Activated naive CD4-positive, alpha-beta T cell treated with anti-CD3 and anti-CD28 coated beads, Interleukin-2, amount 50 U/mL, for 72 hours (primary cell): ENCODE results near the gene UBAC1. TPM values are rescaled to one million over a fixed set of nuclear protein-coding genes. Genes with fewer than 3 reads are reported as not detected.
"Not testable (repeated sequence)": the region's sequence is repeated elsewhere in the genome, so short reads cannot be mapped to it uniquely, and the experiment has no call there.

ENCODE experiments used
- ATAC-seq, 2 donors: fragments of 150-1000 bp; cut with Tn5 transposase; 2 replicates each; pipeline ENCODE4 v1.10.0; 2021; ENCODE audit warnings: mild to moderate bottlenecking in 2 of 2, moderate library complexity in 2 of 2
- DNase-seq, 2 donors: peaks; one replicate each; pipeline ENCODE4 v3.0.0; 2021 to 2022; ENCODE audit warnings: low spot score in 2 of 2
- H3K27ac Mint-ChIP-seq, 2 donors: one replicate each; pipeline ENCODE4 v1.8.0; 2022; ENCODE audit warnings: mild to moderate bottlenecking in 2 of 2, mixed read lengths in 2 of 2
- H3K36me3 Mint-ChIP-seq, 2 donors: one replicate each; pipeline ENCODE4 v1.8.0; 2022; ENCODE audit warnings: mixed read lengths in 2 of 2
- H3K9me3 Mint-ChIP-seq, 2 donors: one replicate each; pipeline ENCODE4 v1.8.0; 2022; ENCODE audit warnings: mixed read lengths in 2 of 2
- total RNA-seq, 2 donors: library from RNA; stranded (reverse); gene quantifications; one replicate each; pipeline ENCODE4 v1.2.3, GENCODE V29; 2022

UBAC1 gene
- total RNA-seq, 2 donors from 2014 or later, result 39.8 to 46.7 TPM

GRCh38 chr9:135955934-135956801, 5.0 kb downstream of the UBAC1 start:
- Mint-ChIP-seq H3K9me3 (no peaks in the 10 kb centered on the region), H3K27ac (peak overlapping the region in 1 of 2 donors; percentile 50), H3K36me3 (peaks cover 11 to 13% of the 10 kb centered on the region in 2 donors)
- no peak for ATAC-seq
- no peak for DNase-seq

- DNase-seq (no peak), ATAC-seq (no peak)
- Mint-ChIP-seq H3K36me3 (peaks cover 7 to 17% of the 10 kb centered on the region in 2 donors), H3K27ac (no peak overlapping the region), H3K9me3 (no peaks in the 10 kb centered on the region)
Measured at GRCh38 chr9:135952664-135953206, 8.4 kb downstream of the UBAC1 start.

GRCh38 chr9:135951889-135952663, 9.1 kb downstream of the UBAC1 start:
- H3K27ac Mint-ChIP-seq, result no peak overlapping the region
- ATAC-seq, result no peak
- peaks cover 11 to 20% of the 10 kb centered on the region in 2 donors for H3K36me3 Mint-ChIP-seq
- DNase-seq, result no peak
- H3K9me3 Mint-ChIP-seq, result no peaks in the 10 kb centered on the region

GRCh38 chr9:135951310-135951709, 9.9 kb downstream of the UBAC1 start:
- not testable (repeated sequence) for H3K9me3 Mint-ChIP-seq, DNase-seq, H3K27ac Mint-ChIP-seq, ATAC-seq
- peaks cover 14 to 20% of the 10 kb centered on the region in 2 donors for H3K36me3 Mint-ChIP-seq

GRCh38 chr9:135950841-135951240, 10.3 kb downstream of the UBAC1 start:
- H3K9me3 Mint-ChIP-seq, ATAC-seq, DNase-seq, H3K27ac Mint-ChIP-seq: not testable (repeated sequence)
- peaks cover 19 to 23% of the 10 kb centered on the region in 2 donors for H3K36me3 Mint-ChIP-seq

GRCh38 chr9:135950135-135950682, 11.0 kb downstream of the UBAC1 start:
- no peak for ATAC-seq
- Mint-ChIP-seq H3K9me3 (no peaks in the 10 kb centered on the region), H3K36me3 (peaks cover 25 to 29% of the 10 kb centered on the region in 2 donors)

GRCh38 chr9:135949501-135950134, 11.6 kb downstream of the UBAC1 start:
- DNase-seq (no peak), ATAC-seq (no peak)
- Mint-ChIP-seq H3K27ac (no peak overlapping the region), H3K9me3 (no peaks in the 10 kb centered on the region), H3K36me3 (peaks cover 29 to 31% of the 10 kb centered on the region in 2 donors)

More at GRCh38 chr9:135950135-135950682, 11.0 kb downstream of the UBAC1 start:
- H3K27ac Mint-ChIP-seq, result no peak overlapping the region
- DNase-seq, result no peak

- H3K9me3 Mint-ChIP-seq, result no peaks in the 10 kb centered on the region
- ATAC-seq, result no peak
- peaks cover 32 to 37% of the 10 kb centered on the region in 2 donors for H3K36me3 Mint-ChIP-seq
- DNase-seq, result no peak
- peak overlapping the region in 1 of 2 donors; percentile 3 for H3K27ac Mint-ChIP-seq
Measured at GRCh38 chr9:135948968-135949367, 12.2 kb downstream of the UBAC1 start.

GRCh38 chr9:135948446-135948845, 12.7 kb downstream of the UBAC1 start:
- DNase-seq (no peak), ATAC-seq (no peak)
- Mint-ChIP-seq H3K36me3 (peaks cover 32 to 43% of the 10 kb centered on the region in 2 donors), H3K27ac (no peak overlapping the region), H3K9me3 (no peaks in the 10 kb centered on the region)

GRCh38 chr9:135947582-135947981, 13.6 kb downstream of the UBAC1 start:
- peaks cover 29 to 40% of the 10 kb centered on the region in 2 donors for H3K36me3 Mint-ChIP-seq
- no peak for DNase-seq

GRCh38 chr9:135947105-135947504, 14.1 kb downstream of the UBAC1 start:
- H3K27ac Mint-ChIP-seq, result peak overlapping the region in 1 of 2 donors; percentile 30
- DNase-seq, H3K9me3 Mint-ChIP-seq, ATAC-seq: not testable (repeated sequence)
- H3K36me3 Mint-ChIP-seq, result peaks cover 26 to 40% of the 10 kb centered on the region in 2 donors

More at GRCh38 chr9:135947582-135947981, 13.6 kb downstream of the UBAC1 start:
- Mint-ChIP-seq H3K9me3 (no peaks in the 10 kb centered on the region), H3K27ac (peak overlapping the region in 1 of 2 donors; percentile 30)
- no peak for ATAC-seq

GRCh38 chr9:135946392-135946994, 14.7 kb downstream of the UBAC1 start:
- DNase-seq (no peak), ATAC-seq (no peak)
- Mint-ChIP-seq H3K27ac (peak overlapping the region in 1 of 2 donors; percentile 30), H3K36me3 (peaks cover 32 to 40% of the 10 kb centered on the region in 2 donors), H3K9me3 (no peaks in the 10 kb centered on the region)

GRCh38 chr9:135945969-135946368, 15.2 kb downstream of the UBAC1 start:
- no peak for ATAC-seq
- Mint-ChIP-seq H3K36me3 (peaks cover 32 to 40% of the 10 kb centered on the region in 2 donors), H3K9me3 (no peaks in the 10 kb centered on the region), H3K27ac (no peak overlapping the region)
- DNase-seq, result no peak

- Mint-ChIP-seq H3K9me3 (no peaks in the 10 kb centered on the region), H3K36me3 (peaks cover 35 to 42% of the 10 kb centered on the region in 2 donors), H3K27ac (no peak overlapping the region)
- DNase-seq (no peak), ATAC-seq (no peak)
Measured at GRCh38 chr9:135944444-135945252, 16.5 kb downstream of the UBAC1 start.

- not testable (repeated sequence) for ATAC-seq, H3K27ac Mint-ChIP-seq, DNase-seq, H3K9me3 Mint-ChIP-seq
- H3K36me3 Mint-ChIP-seq, result peaks cover 41 to 50% of the 10 kb centered on the region in 2 donors
Measured at GRCh38 chr9:135943604-135944003, 17.6 kb downstream of the UBAC1 start.
